Liver (tissue), 9 donors: ENCODE measurements around the gene BPI. TPM values are rescaled to one million over a fixed set of nuclear protein-coding genes. Genes with fewer than 3 reads are reported as not detected.

Source experiments
- DNase-seq: peaks from one replicate; pipeline ENCODE4 v3.0.0-alpha.2; 2017; ENCODE audit warnings: low spot score
- H3K27ac ChIP-seq, 2 donors: one replicate each; pipeline ENCODE4 v1.7.0; 2013; ENCODE audit warnings: inconsistent platforms in 2 of 2, low read length in 2 of 2, control low read depth in 1 of 2, low read depth in 1 of 2, mild to moderate bottlenecking in 1 of 2
- H3K27me3 ChIP-seq, 4 donors: one replicate each; pipeline versions ENCODE4 v1.6.1 to v1.7.0; 2013; ENCODE audit warnings: low read length in 3 of 4, inconsistent platforms in 1 of 4, mild to moderate bottlenecking in 1 of 4, moderate library complexity in 1 of 4; ENCODE audit not compliant: control insufficient read depth in 4 of 4, insufficient read depth in 4 of 4
- H3K36me3 ChIP-seq, 4 donors: one replicate each; pipeline versions ENCODE4 v1.6.1 to v1.7.0; 2013; ENCODE audit warnings: low read length in 3 of 4, mild to moderate bottlenecking in 3 of 4, low read depth in 1 of 4, moderate library complexity in 1 of 4; ENCODE audit not compliant: control insufficient read depth in 4 of 4, insufficient read depth in 3 of 4
- H3K4me1 ChIP-seq, 4 donors: one replicate each; pipeline versions ENCODE4 v1.6.1 to v1.7.0; 2013; ENCODE audit warnings: low read length in 3 of 4, mild to moderate bottlenecking in 3 of 4, moderate library complexity in 1 of 4; ENCODE audit not compliant: control insufficient read depth in 4 of 4, insufficient read depth in 4 of 4
- H3K4me3 ChIP-seq, 3 donors: one replicate each; pipeline versions ENCODE4 v1.6.1 to v1.7.0; 2013; ENCODE audit warnings: low read length in 3 of 3, control low read depth in 1 of 3, low read depth in 1 of 3, mild to moderate bottlenecking in 1 of 3
- H3K9ac ChIP-seq, 2 donors: one replicate each; pipeline ENCODE4 v1.7.0; 2013; ENCODE audit warnings: low read length in 2 of 2, mild to moderate bottlenecking in 2 of 2, moderate library complexity in 2 of 2, control low read depth in 1 of 2, low read depth in 1 of 2
- H3K9me3 ChIP-seq, 4 donors: one replicate each; pipeline versions ENCODE4 v1.6.1 to v1.7.0; 2013; ENCODE audit warnings: low read length in 3 of 4; ENCODE audit not compliant: control insufficient read depth in 4 of 4
- EGR1 ChIP-seq, 2 donors: IDR thresholded peaks; 2 replicates each; pipeline ENCODE4 v1.6.1; 2016 to 2018; ENCODE audit warnings: antibody characterized with exemption in 2 of 2, low read depth in 2 of 2
- FOXA1 ChIP-seq: IDR thresholded peaks from 2 replicates; pipeline ENCODE4 v1.6.1; 2016; ENCODE audit warnings: antibody characterized with exemption
- FOXA2 ChIP-seq: IDR thresholded peaks from 2 replicates; pipeline ENCODE4 v1.6.1; 2016; ENCODE audit warnings: antibody characterized with exemption
- GABPA ChIP-seq, 2 donors: IDR thresholded peaks in 1 of 2; conservative IDR thresholded peaks in 1 of 2; 2 replicates each; pipeline ENCODE4 v1.6.1; 2016; ENCODE audit warnings: antibody characterized with exemption in 2 of 2, mild to moderate bottlenecking in 1 of 2, moderate library complexity in 1 of 2
- HNF4A ChIP-seq, 2 donors: conservative IDR thresholded peaks; 2 replicates each; pipeline ENCODE4 v1.6.1; 2016; ENCODE audit warnings: antibody characterized with exemption in 2 of 2, mild to moderate bottlenecking in 2 of 2
- HNF4G ChIP-seq: IDR thresholded peaks from 2 replicates; pipeline ENCODE4 v1.6.1; 2016; ENCODE audit warnings: antibody characterized with exemption
- JUND ChIP-seq, 2 donors: IDR thresholded peaks; 2 replicates each; pipeline ENCODE4 v1.6.1; 2016; ENCODE audit warnings: antibody characterized with exemption in 2 of 2
- NR2F2 ChIP-seq: IDR thresholded peaks from 2 replicates; pipeline ENCODE4 v1.6.1; 2016; ENCODE audit warnings: antibody characterized with exemption
- RAD21 ChIP-seq, 2 donors: IDR thresholded peaks; 2 replicates each; pipeline ENCODE4 v1.6.1; 2016; ENCODE audit warnings: antibody characterized with exemption in 2 of 2, mild to moderate bottlenecking in 2 of 2
- RXRA ChIP-seq, 2 donors: IDR thresholded peaks; 2 replicates each; pipeline ENCODE4 v1.6.1; 2017 to 2018; ENCODE audit warnings: antibody characterized with exemption in 2 of 2, mild to moderate bottlenecking in 1 of 2
- TAF1 ChIP-seq: conservative IDR thresholded peaks from 2 replicates; pipeline ENCODE4 v1.6.1; 2016; ENCODE audit warnings: antibody characterized with exemption, mild to moderate bottlenecking
- YY1 ChIP-seq: IDR thresholded peaks from 2 replicates; pipeline ENCODE4 v1.6.1; 2016; ENCODE audit warnings: antibody characterized with exemption, mild to moderate bottlenecking
- WGBS: extraction: QIAGEN DNeasy Blood & Tissue Kit; methylation state at CpG from one replicate; pipeline ENCODE4 v1.1.7; 2013; 5-methylcytosine and 5-hydroxymethylcytosine counted together
- polyA plus RNA-seq, 2 donors: library from polyadenylated mRNA; stranded (reverse) in 1 of 2; unstranded in 1 of 2; fragments of 200-250 nt in 1 of 2; fragments of >200 nt in 1 of 2; fragmentation: Nextera tagmentation in 1 of 2; extraction: Ambion mirVana in 1 of 2; gene quantifications; one replicate each; pipeline versions ENCODE4 v1.2.1 to v1.2.3, GENCODE V29; 2013 to 2015
- total RNA-seq, 2 donors: library from RNA; depleted of rRNA; stranded (reverse); fragments of >200 nt; gene quantifications; one replicate each; pipeline ENCODE4 v1.2.3, GENCODE V29; 2014
- TF ChIP-seq, protein P1 (sequence below): IDR thresholded peaks from 2 replicates; pipeline ENCODE4 v1.6.1; 2016; ENCODE audit warnings: antibody characterized with exemption
- TF ChIP-seq, protein P2 (sequence below): fragments of 150-350 bp; IDR thresholded peaks from 2 replicates; pipeline ENCODE4 v1.5.1; 2017; ENCODE audit warnings: improper control_type of control experiment, low read depth, low read length; ENCODE audit not compliant: missing input control
- TF ChIP-seq, protein P3 (sequence below): IDR thresholded peaks from 2 replicates; pipeline ENCODE4 v1.6.1; 2016; ENCODE audit warnings: antibody characterized with exemption, mild to moderate bottlenecking
- TF ChIP-seq, protein P4 (sequence below): IDR thresholded peaks from 2 replicates; pipeline ENCODE4 v1.6.1; 2016; ENCODE audit warnings: antibody characterized with exemption
- donor health status: healthy.
- donor health status: healthy.
- donor health status: healthy.
- donor health status: healthy.
- donor health status: healthy.

The BPI gene
- total and polyA plus RNA-seq, 4 donors, result 0.08 to 10.3 (median 0.37) TPM; not detected in 1

DNA sequence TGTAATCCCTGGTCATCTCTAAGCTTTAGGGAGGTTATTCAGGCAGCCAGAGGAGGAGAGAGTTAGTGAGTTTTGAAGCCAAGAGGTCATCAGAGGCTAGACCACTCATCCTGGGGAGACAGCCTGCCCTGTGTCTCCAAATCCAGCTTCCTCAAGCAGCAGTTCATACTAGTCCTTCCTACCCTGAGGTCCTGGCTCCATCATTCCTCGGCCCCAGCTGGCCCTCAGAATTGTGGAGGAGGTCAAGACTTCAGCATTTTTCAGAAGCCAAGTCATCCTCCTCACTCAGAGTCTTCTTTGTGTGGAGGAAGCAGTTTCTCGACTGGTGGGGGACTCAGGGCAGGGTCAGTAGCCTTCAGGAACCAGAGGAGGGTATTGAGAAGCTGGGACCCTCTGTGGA is 31.0 kb upstream of the BPI start:
- Histone ChIP-seq H3K9me3 (no peaks in the 10 kb centered on the region), H3K4me3 (no peak overlapping the region), H3K4me1 (no peaks in the 10 kb centered on the region), H3K9ac (no peak overlapping the region), H3K27ac (no peak overlapping the region), H3K27me3 (no peaks in the 10 kb centered on the region), H3K36me3 (no peaks in the 10 kb centered on the region)
- DNase-seq, result no peak
- TF ChIP-seq, protein P1, sequence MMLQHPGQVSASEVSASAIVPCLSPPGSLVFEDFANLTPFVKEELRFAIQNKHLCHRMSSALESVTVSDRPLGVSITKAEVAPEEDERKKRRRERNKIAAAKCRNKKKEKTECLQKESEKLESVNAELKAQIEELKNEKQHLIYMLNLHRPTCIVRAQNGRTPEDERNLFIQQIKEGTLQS, result no peak
- TF ChIP-seq, protein P2, sequence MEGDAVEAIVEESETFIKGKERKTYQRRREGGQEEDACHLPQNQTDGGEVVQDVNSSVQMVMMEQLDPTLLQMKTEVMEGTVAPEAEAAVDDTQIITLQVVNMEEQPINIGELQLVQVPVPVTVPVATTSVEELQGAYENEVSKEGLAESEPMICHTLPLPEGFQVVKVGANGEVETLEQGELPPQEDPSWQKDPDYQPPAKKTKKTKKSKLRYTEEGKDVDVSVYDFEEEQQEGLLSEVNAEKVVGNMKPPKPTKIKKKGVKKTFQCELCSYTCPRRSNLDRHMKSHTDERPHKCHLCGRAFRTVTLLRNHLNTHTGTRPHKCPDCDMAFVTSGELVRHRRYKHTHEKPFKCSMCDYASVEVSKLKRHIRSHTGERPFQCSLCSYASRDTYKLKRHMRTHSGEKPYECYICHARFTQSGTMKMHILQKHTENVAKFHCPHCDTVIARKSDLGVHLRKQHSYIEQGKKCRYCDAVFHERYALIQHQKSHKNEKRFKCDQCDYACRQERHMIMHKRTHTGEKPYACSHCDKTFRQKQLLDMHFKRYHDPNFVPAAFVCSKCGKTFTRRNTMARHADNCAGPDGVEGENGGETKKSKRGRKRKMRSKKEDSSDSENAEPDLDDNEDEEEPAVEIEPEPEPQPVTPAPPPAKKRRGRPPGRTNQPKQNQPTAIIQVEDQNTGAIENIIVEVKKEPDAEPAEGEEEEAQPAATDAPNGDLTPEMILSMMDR, result no peak
- TF ChIP-seq EGR1 (IDR thresholded peaks at IDR 0.05; ENCODE audit: low read depth in 2 of 2) (no peak), RXRA (IDR thresholded peaks at IDR 0.05) (no peak), JUND (IDR thresholded peaks at IDR 0.05) (no peak), RAD21 (IDR thresholded peaks at IDR 0.05) (no peak), NR2F2 (no peak), HNF4A (conservative IDR thresholded peaks at IDR 0.05) (no peak), TAF1 (no peak), HNF4G (no peak)
- WGBS, result 79% methylated on average over 2 of the region's 2 CpGs

DNA sequence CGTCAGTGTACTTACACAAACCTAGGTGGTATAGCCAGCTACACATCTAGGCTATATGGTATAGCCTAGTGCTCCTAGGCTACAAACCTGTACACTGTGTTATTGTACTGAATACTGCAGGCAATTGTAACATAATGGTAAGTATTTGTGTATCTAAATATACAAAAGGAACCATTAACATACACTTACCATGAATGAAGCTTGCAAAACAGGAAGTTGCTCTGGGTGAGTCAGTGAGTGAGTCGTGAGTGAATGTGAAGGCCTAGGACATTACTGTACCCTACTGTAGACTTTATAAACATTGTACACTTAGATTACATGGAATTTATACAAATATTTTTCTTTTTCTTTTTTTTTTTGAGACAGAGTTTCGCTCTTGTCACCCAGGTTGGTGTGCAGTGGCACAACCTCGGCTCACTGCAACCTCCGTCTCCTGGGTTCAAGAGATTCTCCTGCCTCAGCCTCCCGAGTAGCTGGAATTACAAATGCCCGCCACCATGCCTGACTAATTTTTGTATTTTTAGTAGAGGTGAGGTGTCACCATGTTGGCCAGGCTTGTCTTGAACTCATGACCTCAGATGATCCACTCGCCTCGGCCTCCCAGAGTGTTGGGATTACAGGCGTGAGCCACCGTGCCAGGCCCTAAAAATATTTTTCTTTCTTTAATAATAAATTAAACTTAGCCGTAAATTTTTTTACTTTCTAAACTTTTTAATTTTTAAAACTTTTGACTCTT is 28.0 kb upstream of the BPI start:
- 91% methylated on average over 12 of the region's 12 CpGs for WGBS
- H3K9ac ChIP-seq, result no peak overlapping the region
- H3K27me3 ChIP-seq, result no peaks in the 10 kb centered on the region
- no peak overlapping the region for H3K27ac ChIP-seq
- H3K4me1 ChIP-seq, result no peaks in the 10 kb centered on the region
- DNase-seq, result no peak
- H3K4me3 ChIP-seq, result no peak overlapping the region
- H3K36me3 ChIP-seq, result no peaks in the 10 kb centered on the region
- no peak for TF ChIP-seq RAD21 (IDR thresholded peaks at IDR 0.05)
- no peak for TF ChIP-seq EGR1 (IDR thresholded peaks at IDR 0.05; ENCODE audit: low read depth in 2 of 2)
- no peak for TF ChIP-seq TAF1
- no peak for TF ChIP-seq FOXA1
- TF ChIP-seq RXRA (IDR thresholded peaks at IDR 0.05), result no peak
- TF ChIP-seq, protein P3, sequence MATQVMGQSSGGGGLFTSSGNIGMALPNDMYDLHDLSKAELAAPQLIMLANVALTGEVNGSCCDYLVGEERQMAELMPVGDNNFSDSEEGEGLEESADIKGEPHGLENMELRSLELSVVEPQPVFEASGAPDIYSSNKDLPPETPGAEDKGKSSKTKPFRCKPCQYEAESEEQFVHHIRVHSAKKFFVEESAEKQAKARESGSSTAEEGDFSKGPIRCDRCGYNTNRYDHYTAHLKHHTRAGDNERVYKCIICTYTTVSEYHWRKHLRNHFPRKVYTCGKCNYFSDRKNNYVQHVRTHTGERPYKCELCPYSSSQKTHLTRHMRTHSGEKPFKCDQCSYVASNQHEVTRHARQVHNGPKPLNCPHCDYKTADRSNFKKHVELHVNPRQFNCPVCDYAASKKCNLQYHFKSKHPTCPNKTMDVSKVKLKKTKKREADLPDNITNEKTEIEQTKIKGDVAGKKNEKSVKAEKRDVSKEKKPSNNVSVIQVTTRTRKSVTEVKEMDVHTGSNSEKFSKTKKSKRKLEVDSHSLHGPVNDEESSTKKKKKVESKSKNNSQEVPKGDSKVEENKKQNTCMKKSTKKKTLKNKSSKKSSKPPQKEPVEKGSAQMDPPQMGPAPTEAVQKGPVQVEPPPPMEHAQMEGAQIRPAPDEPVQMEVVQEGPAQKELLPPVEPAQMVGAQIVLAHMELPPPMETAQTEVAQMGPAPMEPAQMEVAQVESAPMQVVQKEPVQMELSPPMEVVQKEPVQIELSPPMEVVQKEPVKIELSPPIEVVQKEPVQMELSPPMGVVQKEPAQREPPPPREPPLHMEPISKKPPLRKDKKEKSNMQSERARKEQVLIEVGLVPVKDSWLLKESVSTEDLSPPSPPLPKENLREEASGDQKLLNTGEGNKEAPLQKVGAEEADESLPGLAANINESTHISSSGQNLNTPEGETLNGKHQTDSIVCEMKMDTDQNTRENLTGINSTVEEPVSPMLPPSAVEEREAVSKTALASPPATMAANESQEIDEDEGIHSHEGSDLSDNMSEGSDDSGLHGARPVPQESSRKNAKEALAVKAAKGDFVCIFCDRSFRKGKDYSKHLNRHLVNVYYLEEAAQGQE, result no peak
- TF ChIP-seq FOXA2, result no peak
- TF ChIP-seq, protein P4, sequence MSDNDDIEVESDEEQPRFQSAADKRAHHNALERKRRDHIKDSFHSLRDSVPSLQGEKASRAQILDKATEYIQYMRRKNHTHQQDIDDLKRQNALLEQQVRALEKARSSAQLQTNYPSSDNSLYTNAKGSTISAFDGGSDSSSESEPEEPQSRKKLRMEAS, result no peak
- TF ChIP-seq, protein P2, result no peak
- no peak for TF ChIP-seq JUND (IDR thresholded peaks at IDR 0.05)
- no peak for TF ChIP-seq YY1
- TF ChIP-seq NR2F2, result no peak
- no peak for TF ChIP-seq GABPA (IDR thresholded peaks at IDR 0.05 in 1 of 2, conservative IDR thresholded peaks at IDR 0.05 in 1 of 2)
- no peaks in the 10 kb centered on the region for H3K9me3 ChIP-seq
